GM19438 (cell line): ENCODE data around the gene RBP3.

Source experiments
- ATAC-seq: cut with Tn5 transposase; IDR thresholded peaks from one replicate; pipeline ENCODE4 v1.9.1; 2021; ENCODE audit warnings: low read depth; ENCODE audit not compliant: unreplicated experiment

Gene RBP3

DNA sequence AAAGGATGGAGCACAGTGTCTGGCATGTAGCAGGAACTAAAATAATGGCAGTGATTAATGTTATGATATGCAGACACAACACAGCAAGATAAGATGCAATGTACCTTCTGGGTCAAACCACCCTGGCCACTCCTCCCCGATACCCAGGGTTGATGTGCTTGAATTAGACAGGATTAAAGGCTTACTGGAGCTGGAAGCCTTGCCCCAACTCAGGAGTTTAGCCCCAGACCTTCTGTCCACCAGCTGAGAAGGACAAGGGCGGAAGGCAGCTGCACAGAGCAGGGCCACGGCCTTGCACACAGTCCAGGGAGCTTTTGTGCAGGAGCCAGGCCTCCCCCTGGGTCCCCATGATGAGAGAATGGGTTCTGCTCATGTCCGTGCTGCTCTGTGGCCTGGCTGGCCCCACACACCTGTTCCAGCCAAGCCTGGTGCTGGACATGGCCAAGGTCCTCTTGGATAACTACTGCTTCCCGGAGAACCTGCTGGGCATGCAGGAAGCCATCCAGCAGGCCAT is at the start of gene RBP3:
Gene RBP3, plus strand, starts transcription at position 226 of the 514 bp plus-strand sequence. Its CDS starts 122 bp downstream, at position 348.
- no peak for ATAC-seq

DNA sequence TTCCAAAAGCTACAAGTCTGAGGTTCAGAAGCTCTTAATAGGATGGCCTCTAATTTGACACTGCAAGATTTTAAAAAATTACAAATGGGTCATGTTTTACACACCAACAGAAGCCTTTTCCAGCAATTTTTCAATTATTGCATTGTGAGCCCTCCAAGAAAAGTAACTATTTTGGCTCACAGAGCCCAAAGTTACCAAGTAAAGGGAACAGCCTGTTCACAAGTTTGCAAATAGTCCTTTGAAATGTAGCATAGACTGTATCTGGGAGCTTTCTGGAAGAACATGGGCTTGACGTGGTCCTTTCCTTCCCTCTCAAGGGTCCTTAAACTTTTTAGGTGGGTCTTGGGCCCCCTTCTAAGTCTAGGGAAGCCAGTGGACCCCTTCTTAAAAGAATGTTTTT is 49.4 kb upstream of the RBP3 start:
- ATAC-seq, result no peak

DNA sequence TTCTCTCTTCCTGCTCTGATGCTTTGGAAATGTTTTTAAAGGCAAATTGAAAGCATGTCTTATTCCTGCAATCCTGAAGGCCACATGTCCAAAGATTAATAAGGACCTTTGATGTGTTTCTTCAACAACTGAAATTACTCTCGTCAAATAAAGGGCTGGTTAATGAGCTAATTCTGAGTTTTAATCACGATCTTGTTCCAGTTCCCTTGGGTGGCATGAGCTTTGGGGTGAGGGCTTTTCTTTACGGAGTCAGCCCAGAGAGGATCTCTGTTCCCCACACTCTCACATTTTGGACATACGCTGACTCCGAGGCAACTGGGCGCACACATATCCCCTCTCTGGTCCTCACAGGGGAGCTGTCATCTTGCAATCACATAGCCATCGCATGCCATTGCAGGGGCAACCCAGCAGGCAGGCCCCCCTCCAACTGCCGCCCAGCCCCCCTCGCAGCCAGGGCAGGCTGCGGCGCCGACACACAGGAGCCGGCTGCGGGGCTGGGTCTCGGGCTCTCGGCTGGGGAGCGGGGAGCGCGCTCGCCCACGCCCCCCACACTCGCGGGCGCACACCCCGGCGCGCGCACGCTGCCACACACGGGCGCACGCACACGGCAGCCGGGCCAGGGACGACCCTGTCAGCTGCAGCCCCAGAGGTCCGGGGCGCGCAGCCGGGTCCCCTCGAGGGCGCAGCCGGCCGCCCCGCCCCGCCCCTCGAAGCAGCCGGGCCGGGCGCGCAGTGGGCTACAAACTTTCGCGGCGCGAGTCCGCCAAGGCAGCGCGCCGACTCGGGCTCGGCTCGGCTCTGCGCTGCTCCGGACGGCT is 48.3 kb upstream of the RBP3 start, which contains the start of gene GDF10:
Gene GDF10, plus strand, starts transcription at position 587 of the 818 bp plus-strand sequence. CDS start 455 bp downstream, outside the sequence.
- no peak for ATAC-seq

DNA sequence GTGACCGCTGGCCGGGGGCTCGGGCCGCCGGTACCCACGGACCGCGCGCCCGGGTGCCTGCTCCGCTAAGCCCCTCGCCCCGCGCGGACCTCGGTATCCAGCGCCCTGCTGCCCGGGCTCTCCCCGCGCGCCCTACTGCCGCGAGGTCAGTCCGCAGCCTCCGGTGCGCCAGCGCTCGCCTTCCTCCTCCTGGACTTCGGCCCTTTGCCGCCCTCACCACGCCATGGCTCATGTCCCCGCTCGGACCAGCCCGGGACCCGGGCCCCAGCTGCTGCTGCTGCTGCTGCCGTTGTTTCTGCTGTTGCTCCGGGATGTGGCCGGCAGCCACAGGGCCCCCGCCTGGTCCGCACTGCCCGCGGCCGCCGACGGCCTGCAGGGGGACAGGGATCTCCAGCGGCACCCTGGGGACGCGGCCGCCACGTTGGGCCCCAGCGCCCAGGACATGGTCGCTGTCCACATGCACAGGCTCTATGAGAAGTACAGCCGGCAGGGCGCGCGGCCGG is 47.7 kb upstream of the RBP3 start:
- ATAC-seq, result no peak

DNA sequence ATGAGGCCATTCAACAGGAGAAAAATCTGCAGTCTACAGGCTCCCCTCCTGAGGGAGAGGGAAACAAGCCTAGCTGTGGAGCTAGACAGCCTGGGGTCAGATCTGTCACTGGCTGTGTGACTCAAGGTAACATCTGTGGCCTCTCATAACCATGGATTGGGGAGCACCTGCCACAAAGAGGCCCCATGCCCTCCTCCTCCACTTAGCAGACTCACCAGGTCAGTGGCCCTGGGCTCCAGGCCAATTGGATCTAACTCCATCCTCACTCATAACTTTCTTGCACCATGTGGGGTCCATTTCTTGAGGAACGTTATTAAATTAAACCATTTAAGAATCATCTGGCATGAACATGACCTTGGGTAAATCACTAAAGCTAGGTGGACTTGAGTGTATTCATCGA is 46.3 kb upstream of the RBP3 start:
- ATAC-seq, result no peak

DNA sequence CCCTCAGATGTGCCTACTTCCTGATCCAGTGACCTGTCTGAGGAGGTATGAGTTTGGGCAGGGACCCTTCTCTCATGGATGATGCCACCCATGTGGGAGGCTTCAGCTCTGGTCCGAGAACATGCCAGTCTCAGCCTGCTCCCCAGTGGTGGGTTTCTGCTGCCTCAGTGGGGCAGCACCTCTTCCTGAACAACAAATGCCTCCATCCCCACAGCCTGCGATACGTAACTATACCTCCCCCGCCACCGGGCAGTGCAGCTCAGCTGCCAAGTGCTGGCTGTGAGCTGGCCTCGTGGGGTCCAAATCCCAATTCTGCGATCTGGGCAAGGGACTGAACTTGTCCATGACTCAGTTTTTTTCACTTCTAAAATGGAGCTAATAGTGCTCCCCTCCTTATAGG is 45.1 kb upstream of the RBP3 start:
- no peak for ATAC-seq

DNA sequence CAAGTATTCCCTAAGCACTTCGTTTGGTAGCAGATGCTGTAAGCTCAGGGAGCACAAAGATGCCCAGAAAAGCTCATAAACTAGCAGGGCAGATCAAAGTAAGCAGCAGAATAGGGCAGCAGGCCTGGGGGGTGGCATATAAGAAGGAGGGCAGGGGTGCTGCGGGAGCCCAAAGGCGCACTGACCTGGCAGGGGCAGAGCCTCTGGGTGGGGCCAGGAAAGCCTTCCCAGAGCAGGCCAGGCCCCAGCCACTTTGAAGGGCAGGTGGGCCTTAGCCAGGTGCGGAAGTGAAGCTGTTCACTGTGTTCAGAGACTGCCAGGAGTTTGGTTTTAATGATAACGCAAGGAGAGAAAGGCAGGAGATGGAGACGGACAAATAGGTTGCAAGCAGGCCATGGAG is 44.3 kb upstream of the RBP3 start:
- no peak for ATAC-seq

DNA sequence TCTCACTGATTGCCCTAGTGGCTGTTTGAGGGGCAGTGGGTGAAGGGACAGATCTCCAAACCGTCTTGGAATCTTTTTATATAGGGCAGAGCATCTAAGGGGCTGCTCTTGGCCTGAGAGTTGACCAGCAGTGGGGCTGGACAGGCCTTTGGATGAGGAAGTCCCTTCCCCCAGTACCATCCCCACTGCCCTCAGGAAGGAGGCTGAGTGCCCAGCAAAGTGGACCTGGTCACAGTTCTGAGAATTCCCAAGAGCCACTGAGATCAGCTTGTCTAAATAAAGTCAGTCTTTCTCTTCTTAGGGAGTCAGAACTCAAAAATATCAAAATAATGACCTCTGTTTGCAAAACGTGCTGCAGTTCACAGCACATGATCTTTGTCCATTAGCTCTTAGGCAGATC is 42.6 kb upstream of the RBP3 start:
- no peak for ATAC-seq

DNA sequence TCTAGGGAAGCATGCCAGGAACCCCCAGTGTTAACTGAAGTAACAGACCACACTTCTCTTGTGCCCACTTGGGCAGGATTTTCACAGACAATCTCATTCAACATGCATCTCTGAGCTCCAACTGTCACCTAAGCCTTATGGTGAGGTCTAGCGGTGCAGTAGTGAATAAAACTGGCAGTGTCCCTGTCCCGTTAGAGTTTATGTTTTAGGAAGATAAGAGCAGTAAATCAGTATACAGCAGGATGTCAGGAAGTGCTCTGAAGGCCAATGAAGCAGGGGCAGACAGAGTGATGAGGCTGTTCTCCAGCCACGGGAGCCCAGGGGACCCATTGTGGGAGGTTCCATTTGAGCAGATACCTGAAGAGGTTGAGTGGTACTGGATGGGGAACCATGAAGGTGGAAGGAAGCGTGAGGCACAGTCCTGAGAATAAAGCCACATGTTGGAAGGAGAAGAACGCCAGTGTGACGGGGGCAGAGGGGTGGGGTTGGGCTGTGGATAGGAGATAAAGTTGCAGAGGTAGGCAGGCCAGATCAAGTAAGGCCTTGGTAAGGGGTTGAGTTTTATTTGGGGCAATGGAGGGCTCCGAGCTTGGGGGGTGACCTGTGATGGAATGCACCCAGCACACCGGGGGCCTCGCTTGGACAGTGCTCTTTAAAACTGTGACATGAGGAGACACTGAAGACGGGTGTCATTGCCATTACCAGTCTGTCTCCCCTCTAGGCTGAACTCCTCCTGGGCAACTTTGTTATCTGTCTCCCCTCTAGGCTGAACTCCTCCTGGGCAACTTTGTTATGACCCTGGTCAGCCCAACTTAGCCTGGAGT is 41.6 kb upstream of the RBP3 start:
- ATAC-seq, result no peak

DNA sequence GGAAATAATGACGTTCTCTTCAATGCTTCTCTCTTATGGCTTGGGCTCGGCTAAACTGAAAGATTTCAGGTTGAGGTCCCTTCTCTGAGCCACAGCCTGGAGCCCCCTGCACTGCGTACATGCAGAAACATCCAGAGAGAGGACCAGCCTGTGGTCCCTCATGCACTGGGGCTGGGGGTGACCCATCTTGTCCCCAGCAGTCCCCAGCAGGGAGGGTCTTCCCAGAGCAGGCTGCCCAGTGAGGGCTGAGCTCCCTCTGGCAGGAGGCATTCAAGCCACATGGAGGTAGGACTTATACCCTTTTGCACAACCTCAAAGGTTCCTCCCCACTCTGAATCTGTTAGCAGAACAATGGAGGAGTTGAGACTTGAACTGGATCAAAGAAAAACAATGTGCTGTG is 40.8 kb upstream of the RBP3 start:
- no peak for ATAC-seq

DNA sequence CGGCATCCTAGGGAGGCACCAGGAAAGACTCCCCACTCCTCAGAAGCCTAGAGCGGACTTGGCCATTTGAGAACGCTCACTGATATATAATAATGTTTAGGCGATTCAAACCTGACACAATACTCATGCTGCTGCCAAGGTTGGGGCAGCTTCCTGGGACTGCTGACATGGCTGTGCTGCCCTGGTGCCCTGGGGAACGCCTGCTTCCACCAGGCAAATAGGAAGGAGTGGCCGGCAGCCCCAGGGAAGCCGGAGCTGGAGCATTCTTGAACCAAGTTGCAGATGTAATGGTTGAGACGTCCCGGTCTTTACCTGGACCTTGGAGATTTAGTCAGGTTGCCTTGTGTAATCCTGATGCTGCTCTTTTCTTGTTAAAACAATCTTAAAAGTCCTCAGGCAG is 39.4 kb upstream of the RBP3 start:
- ATAC-seq, result no peak

DNA sequence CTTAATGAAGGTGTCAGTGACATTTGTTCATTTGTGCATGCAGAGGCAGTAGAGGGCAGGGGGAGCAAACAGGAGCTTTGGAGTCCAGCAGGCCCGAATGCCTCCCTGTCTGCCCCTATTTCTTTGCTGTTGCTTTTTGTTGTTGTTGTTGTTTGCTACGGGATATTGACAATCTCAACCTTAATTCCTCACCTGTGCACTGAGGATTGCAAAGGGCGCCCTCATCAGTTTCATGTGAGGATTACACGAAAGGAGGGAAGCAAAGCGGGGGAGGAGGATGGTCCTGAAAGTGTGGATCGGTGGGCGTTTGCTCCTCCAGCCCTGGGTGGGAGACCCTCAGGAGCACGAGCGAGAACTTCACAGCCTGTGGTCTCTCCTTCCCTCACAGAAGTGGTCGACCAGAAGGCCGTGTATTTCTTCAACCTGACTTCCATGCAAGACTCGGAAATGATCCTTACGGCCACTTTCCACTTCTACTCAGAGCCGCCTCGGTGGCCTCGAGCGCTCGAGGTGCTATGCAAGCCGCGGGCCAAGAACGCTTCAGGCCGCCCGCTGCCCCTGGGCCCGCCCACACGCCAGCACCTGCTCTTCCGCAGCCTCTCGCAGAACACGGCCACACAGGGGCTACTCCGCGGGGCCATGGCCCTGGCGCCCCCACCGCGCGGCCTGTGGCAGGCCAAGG is 38.6 kb upstream of the RBP3 start:
- no peak for ATAC-seq

DNA sequence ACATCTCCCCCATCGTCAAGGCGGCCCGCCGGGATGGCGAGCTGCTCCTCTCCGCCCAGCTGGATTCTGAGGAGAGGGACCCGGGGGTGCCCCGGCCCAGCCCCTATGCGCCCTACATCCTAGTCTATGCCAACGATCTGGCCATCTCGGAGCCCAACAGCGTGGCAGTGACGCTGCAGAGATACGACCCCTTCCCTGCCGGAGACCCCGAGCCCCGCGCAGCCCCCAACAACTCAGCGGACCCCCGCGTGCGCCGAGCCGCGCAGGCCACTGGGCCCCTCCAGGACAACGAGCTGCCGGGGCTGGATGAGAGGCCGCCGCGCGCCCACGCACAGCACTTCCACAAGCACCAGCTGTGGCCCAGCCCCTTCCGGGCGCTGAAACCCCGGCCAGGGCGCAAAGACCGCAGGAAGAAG is 38.1 kb upstream of the RBP3 start:
- ATAC-seq, result no peak

DNA sequence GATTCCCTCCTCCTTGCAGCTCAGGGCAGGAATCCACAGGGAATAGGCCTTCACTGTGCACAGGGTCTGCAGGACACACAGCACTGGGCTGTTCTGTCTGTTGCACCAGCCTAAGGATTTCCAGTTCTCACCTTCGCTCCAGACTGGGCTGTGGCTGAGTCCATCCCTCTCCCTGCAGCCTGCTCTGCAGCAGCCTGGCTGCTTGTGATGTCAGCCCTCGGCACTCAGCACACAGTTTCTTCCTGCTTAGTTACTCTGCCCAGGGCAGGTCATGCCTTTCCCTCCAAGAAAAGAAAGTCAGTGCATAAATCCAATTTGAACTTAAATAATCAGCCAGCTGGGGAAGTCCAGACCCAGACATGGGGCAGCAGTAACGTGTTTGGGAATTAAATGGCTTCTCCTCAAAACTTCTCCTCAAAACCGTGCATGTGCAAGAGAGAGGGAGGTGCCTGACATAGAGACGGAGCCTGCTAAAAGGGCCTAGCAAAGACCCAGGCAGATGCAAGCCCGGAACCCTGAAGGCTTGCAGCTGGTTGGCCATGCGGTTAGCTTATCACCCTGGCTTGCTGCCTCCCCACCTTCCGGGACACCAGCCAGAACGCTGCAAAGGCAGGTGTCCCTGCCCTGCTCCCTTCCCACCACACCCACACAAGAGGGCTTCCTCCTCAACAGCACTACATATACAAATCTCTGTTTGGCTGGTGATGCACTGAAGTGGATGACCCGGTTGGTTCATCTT is 36.8 kb upstream of the RBP3 start:
- no peak for ATAC-seq

DNA sequence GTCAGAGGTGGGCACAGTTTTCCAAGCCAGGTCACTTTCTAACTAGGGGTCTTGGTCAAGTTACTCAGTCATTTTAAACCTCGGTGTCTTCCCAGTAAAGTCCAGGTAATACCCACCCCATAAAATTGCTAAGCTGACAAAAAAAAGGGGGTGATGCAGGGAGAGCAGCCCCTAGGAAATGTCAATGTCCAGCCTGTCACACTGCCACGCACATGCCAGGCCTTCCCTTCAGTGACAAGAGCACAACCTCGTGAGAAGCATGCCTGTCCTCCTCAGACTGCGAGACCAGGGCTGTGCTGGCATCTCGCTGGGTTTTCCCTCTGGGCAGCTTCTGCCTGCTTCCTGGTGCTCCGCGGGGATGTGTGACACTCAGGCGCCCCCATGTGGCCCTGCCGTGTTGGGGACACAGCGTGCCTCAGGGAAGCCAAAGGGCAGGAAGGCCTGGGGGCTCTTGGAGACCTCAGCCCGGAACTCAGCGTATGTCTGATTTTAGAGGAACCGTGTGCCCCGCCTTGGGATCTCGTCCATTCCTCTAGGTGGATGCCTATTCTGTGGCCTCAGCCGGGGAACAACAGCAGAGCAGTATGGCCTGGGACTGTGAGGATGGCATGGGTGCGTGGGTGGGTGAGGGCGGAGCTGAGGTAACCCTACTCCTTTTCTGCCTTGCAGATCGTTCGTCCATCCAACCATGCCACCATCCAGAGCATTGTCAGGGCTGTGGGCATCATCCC is 36.1 kb upstream of the RBP3 start:
- no peak for ATAC-seq

DNA sequence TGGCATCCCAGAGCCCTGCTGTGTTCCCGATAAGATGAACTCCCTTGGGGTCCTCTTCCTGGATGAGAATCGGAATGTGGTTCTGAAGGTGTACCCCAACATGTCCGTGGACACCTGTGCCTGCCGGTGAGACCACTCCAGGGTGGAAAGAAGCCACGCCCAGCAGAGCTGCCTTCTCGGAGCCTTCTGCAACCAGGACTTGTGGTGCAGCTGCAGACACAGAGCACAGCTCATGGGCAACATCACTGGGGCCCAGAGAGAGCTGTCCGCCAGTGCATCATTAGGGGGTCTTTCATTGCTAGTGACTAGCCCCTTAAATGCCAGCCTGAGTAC is 35.5 kb upstream of the RBP3 start:
- no peak for ATAC-seq

DNA sequence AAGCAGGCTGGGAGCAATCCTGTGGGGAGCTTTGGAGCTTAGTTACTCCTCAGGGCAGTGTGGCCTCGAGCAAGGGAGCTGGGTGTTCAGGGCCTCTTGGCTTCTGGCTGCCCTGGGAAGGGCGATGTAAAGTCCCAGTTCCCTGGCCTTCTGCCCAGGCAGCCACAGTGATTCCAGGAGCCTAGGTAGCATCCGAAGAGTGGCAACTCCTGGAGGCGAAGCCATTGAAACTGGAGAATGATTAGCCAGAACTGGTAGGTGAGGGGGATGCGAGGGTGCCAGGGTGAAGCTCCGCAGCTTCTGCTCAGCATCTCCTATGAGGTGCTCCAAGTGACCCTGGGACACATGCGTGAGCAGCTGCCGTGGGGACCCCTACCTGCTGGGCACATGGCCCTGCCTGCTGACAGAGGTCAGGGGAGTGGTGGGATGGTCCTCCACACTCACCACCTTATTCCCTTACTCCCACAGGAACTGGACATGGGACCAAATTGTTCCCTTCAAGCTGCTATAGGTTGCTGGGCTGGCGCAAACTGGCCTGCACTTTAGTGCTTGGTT is 33.7 kb upstream of the RBP3 start:
- no peak for ATAC-seq

DNA sequence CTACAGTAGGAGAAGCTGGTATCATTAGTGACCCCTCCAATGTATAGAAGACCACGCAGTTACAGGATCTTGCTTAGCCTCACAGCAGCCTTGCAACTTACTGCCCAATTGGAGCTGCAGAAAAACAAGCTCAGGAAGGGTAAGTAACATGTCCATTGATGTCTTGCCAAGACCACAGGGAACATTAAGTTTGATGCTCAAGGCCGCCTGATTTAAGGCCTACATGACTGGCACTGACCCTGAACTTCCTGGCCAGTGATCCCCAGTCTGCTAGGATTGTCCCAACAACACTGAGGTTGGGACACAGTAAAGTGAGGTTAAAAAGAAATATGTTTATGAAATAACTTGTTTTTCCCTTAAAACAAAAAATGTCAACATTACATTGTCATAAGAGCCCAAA is 32.7 kb upstream of the RBP3 start:
- ATAC-seq, result no peak

DNA sequence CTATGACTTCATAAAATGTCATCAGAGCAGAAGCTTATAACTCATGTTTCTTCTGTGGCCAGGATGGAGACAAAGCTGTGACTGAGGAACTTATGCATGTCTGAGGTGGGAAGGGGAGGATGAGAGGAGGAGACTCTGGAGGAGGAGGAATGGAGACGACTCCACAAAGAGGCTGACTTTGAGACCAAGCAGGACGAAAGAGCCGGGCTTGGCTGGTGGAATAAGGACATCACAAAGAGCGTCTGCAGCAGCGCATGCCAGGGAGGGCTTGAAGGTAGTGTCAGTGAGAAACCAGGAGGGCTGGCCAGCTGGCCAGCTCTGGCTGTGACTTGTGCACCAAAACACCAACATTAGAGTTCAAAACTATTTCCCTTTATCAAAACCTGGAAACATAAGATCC is 32.0 kb upstream of the RBP3 start:
- ATAC-seq, result no peak
